BLaER1 treated with 17β-estradiol and CSF1 and Interleukin-3, amounts not matched to agents 10 nM and 100 nM (cell line): ENCODE results near the gene MINK1.

Source experiments
- H3K27ac ChIP-seq, 11 experiments: shearing (Covaris generic); formaldehyde crosslinking; 2 replicates each; pipeline ENCODE4 v1.8.1; 2022
- H3K27me3 ChIP-seq, 11 experiments: shearing (Covaris generic); formaldehyde crosslinking; 2 replicates each; pipeline ENCODE4 v1.8.1; 2022
- H3K36me3 ChIP-seq, 11 experiments: shearing (Covaris generic); formaldehyde crosslinking; 2 replicates each; pipeline ENCODE4 v1.8.1; 2022
- H3K4me1 ChIP-seq, 10 experiments: shearing (Covaris generic); formaldehyde crosslinking; 2 replicates each; pipeline ENCODE4 v1.8.1; 2022
- H3K4me2 ChIP-seq, 11 experiments: shearing (Covaris generic); formaldehyde crosslinking; 2 replicates each; pipeline ENCODE4 v1.8.1; 2022
- H3K4me3 ChIP-seq, 10 experiments: shearing (Covaris generic); formaldehyde crosslinking; 2 replicates each; pipeline ENCODE4 v1.8.1; 2022
- H3K9ac ChIP-seq, 11 experiments: shearing (Covaris generic); formaldehyde crosslinking; 2 replicates each; pipeline ENCODE4 v1.8.1; 2022
- H3K9me3 ChIP-seq, 11 experiments: shearing (Covaris generic); formaldehyde crosslinking; replicated peaks in 1 of 11; 2 replicates each; pipeline ENCODE4 v1.8.1; 2022
- H4K20me1 ChIP-seq, 11 experiments: shearing (Covaris generic); formaldehyde crosslinking; 2 replicates each; pipeline ENCODE4 v1.8.1; 2022
- Cebpa-rat ChIP-seq, 11 experiments: shearing (Covaris generic); IDR thresholded peaks; 2 replicates each; pipeline ENCODE4 v1.8.1; 2022

MINK1 gene

DNA sequence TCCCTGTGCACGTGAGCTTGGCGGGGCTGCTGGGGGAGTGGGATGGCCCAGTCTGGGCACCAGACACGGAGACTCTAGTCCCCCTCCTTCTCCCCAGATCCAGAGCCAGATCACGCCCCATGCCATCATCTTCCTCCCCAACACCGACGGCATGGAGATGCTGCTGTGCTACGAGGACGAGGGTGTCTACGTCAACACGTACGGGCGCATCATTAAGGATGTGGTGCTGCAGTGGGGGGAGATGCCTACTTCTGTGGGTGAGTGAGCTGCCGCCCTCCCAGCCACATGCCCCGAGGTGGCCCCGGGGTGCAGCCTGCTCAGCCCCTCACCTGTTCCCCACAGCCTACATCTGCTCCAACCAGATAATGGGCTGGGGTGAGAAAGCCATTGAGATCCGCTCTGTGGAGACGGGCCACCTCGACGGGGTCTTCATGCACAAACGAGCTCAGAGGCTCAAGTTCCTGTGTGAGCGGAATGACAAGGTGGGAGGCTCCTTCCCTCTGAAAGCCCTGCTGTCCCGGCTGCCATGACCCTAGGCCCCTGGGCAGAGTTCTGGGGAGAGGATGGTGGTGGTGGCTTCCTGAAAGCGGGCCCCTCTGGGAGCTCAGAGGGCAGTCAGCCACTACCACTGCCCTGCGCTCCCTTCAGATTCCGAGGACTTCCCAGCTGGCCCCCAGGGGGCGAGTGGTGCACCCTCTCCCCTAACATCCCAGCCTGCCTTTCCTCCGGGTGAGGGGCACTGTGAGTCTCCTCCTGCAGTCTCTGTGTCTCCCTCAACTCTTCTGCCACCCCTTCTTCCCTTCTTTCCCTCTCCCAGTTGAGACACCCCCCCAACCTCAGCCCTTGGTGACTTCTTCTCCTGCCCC lies 63.4 kb downstream of the MINK1 start:
- TF ChIP-seq Cebpa-rat (IDR thresholded peaks at IDR 0.05): no peak
- Histone ChIP-seq H3K9ac (0 out of 22 replicates have a peak overlapping the region, but pooled peaks of 1 of the 11 experiments have one; percentile 26), H4K20me1 (peaks cover 0 to 45% (median 0%) of the 10 kb centered on the region in 11 experiments; a peak in 10 of 22 replicates), H3K9me3 (no peaks in the 10 kb centered on the region), H3K4me3 (no peak overlapping the region), H3K4me2 (peak overlapping the region in 1 of 11 experiments; percentile 30; a peak in 1 of 22 replicates), H3K27ac (no peak overlapping the region), H3K36me3 (peaks cover 45 to 67% (median 60%) of the 10 kb centered on the region in 11 experiments), H3K27me3 (peaks cover 26 to 44% (median 35%) of the 10 kb centered on the region in 11 experiments), H3K4me1 (peaks cover 27 to 78% (median 34%) of the 10 kb centered on the region in 10 experiments)

DNA sequence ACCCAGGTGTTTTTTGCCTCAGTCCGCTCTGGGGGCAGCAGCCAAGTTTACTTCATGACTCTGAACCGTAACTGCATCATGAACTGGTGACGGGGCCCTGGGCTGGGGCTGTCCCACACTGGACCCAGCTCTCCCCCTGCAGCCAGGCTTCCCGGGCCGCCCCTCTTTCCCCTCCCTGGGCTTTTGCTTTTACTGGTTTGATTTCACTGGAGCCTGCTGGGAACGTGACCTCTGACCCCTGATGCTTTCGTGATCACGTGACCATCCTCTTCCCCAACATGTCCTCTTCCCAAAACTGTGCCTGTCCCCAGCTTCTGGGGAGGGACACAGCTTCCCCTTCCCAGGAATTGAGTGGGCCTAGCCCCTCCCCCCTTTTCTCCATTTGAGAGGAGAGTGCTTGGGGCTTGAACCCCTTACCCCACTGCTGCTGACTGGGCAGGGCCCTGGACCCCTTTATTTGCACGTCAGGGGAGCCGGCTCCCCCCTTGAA lies 64.1 kb downstream of the MINK1 start:
- TF ChIP-seq Cebpa-rat (IDR thresholded peaks at IDR 0.05): no peak
- Histone ChIP-seq H3K4me2 (no peak overlapping the region), H3K4me3 (no peak overlapping the region), H3K27me3 (peaks cover 26 to 44% (median 35%) of the 10 kb centered on the region in 11 experiments), H3K4me1 (peaks cover 29 to 80% (median 37%) of the 10 kb centered on the region in 10 experiments), H4K20me1 (peaks cover 0 to 45% (median 0%) of the 10 kb centered on the region in 11 experiments; a peak in 10 of 22 replicates), H3K9ac (no peak overlapping the region), H3K9me3 (no peaks in the 10 kb centered on the region), H3K36me3 (peaks cover 39 to 61% (median 53%) of the 10 kb centered on the region in 11 experiments), H3K27ac (no peak overlapping the region)

DNA sequence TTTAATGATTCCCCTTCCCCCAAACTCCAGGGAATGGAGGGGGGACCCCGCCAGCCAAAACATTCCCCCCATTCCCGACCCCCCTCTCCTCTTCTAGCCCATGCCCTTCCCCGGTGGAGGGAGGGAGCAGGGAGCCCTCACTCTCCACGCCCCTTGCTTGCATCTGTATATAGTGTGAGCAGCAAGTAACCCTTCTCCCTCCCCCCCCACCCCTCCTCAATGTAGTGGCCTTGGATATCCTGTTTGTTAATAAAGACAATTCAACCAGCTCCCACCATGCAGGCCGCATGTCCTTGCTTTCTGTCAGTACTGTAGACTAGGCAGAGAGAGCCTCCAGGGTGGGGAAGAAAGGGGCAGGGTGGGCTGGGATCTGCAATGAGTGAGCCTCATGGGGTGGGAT lies 64.6 kb downstream of the MINK1 start:
- peaks cover 0 to 45% (median 0%) of the 10 kb centered on the region in 11 experiments; a peak in 10 of 22 replicates for H4K20me1 ChIP-seq
- peaks cover 35 to 81% (median 42%) of the 10 kb centered on the region in 10 experiments for H3K4me1 ChIP-seq
- TF ChIP-seq Cebpa-rat (IDR thresholded peaks at IDR 0.05): no peak
- no peak overlapping the region for H3K4me2 ChIP-seq
- peaks cover 39 to 55% (median 48%) of the 10 kb centered on the region in 11 experiments for H3K36me3 ChIP-seq
- H3K27ac ChIP-seq: no peak overlapping the region
- H3K4me3 ChIP-seq: no peak overlapping the region
- H3K9me3 ChIP-seq: no peaks in the 10 kb centered on the region
- H3K27me3 ChIP-seq: peaks cover 26 to 44% (median 35%) of the 10 kb centered on the region in 11 experiments
- H3K9ac ChIP-seq: no peak overlapping the region

DNA sequence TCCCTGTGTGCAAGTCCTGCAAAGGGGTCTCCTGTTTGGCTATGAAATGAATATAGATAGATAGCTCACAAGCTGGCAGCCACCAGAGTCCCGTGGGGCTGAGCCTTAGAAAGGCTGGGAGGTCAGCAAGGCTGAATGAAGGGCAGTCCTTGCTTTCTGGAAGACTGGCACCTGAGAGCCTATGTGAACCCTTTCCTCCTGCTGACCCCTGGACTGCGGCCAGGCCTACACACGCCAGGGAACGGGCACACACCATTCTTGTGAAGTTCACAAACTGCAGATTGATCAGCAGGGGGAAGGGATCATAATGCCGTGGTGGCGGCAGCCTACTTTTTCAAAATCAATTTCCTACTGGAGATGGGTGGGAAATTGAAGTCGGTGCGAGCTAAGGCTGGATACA lies 65.2 kb downstream of the MINK1 start:
- Histone ChIP-seq H3K27me3 (peaks cover 26 to 44% (median 35%) of the 10 kb centered on the region in 11 experiments), H3K36me3 (peaks cover 37 to 50% (median 42%) of the 10 kb centered on the region in 11 experiments), H3K4me2 (peak overlapping the region; percentile 64 to 89 (median 80); a peak in 20 of 22 replicates), H3K9me3 (no peaks in the 10 kb centered on the region), H3K9ac (peak overlapping the region in 4 of 11 experiments; percentile 4 to 67 (median 28); a peak in 5 of 22 replicates), H3K4me3 (peak overlapping the region in 3 of 10 experiments; percentile 51 to 66 (median 54); a peak in 2 of 20 replicates), H4K20me1 (peaks cover 0 to 39% (median 0%) of the 10 kb centered on the region in 11 experiments; a peak in 10 of 22 replicates), H3K27ac (no peak overlapping the region), H3K4me1 (peaks cover 40 to 82% (median 48%) of the 10 kb centered on the region in 10 experiments)
- TF ChIP-seq Cebpa-rat (IDR thresholded peaks at IDR 0.05): no peak

DNA sequence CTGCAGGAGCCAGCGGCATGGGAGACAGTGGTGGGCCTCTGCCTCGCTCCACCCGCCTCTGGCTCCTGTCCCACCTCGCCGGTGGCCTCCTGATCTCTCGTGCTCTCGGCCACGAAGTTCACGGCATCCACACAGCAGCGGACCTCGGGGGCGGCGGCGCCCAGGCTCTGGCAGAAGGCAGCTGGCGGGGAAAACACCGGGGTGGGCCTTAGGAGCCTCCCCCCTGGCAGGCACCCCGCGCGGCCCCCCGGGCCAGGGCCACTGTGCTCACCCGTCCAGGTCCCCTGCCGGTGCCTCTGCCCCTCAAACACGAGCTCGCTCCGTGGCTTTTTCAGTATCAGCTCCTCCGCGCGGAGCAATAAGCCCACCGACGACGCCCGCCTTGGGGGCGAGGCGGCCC lies 65.8 kb downstream of the MINK1 start:
- peaks cover 26 to 44% (median 35%) of the 10 kb centered on the region in 11 experiments for H3K27me3 ChIP-seq
- no peaks in the 10 kb centered on the region for H3K9me3 ChIP-seq
- peak overlapping the region in 6 of 11 experiments; percentile 25 to 42 (median 38); a peak in 7 of 22 replicates for H3K27ac ChIP-seq
- peak overlapping the region; percentile 21 to 70 (median 60); a peak in 19 of 22 replicates for H3K9ac ChIP-seq
- peak overlapping the region; percentile 64 to 89 (median 80) for H3K4me2 ChIP-seq
- H3K36me3 ChIP-seq: peaks cover 33 to 44% (median 36%) of the 10 kb centered on the region in 11 experiments
- peak overlapping the region; percentile 36 to 66 (median 52); a peak in 19 of 20 replicates for H3K4me3 ChIP-seq
- no peak for TF ChIP-seq Cebpa-rat (IDR thresholded peaks at IDR 0.05)
- peaks cover 42 to 82% (median 54%) of the 10 kb centered on the region in 10 experiments for H3K4me1 ChIP-seq
- peaks cover 0 to 35% (median 0%) of the 10 kb centered on the region in 11 experiments; a peak in 10 of 22 replicates for H4K20me1 ChIP-seq

DNA sequence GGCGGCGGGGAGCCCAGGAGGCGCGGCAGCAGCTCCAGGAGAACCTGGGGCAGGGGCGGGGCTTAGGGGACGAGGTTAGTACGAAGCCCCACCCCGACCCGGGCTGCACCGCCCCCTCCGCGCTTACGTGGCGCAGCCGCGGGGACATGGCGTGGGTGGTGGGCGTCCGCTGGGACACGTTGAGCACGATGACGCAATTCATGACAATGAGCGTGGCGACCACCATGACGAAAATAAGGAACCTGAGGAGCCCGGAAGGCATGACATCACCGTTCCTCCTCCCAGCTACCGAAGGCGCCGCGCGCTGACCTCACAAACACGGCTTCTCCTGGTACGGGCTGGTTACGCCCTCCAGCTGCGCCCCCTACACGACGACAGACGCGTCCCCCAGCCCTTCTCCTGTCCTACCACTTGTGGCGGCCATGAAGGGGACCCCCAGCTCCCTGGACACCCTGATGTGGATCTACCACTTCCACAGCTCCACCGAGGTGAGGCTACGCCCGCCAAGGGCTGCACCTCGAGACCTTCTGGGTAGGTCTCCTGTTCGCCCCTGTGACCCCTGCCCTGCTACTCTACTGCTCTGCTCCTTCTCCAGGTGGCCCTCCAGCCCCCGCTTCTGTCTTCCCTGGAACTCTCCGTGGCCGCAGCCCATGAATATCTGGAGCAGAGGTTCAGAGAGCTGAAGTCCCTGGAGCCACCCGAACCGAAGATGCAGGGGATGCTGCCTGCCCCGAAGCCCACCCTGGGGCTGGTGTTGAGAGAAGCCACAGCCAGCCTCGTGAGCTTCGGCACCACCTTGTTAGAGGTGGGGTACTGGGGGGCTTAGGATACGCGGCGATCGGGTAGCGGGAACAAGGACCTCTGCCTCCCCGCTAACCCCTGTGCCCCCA lies 66.4 kb downstream of the MINK1 start, which contains the start of gene C17orf107:
Gene C17orf107 (plus strand): TSS at position 196 of the 890 bp plus-strand sequence. CDS start 227 bp downstream, at position 423.
- H3K4me1 ChIP-seq: peaks cover 42 to 76% (median 54%) of the 10 kb centered on the region in 10 experiments
- H3K9ac ChIP-seq: peak within 1 kb of the TSS; percentile 25 to 70 (median 60); a peak in 19 of 22 replicates
- H3K27me3 ChIP-seq: peaks cover 26 to 44% (median 35%) of the 10 kb centered on the region in 11 experiments
- peak in 6 of 11 experiments; percentile 28 to 86 (median 56); a peak in 5 of 22 replicates for TF ChIP-seq Cebpa-rat (IDR thresholded peaks at IDR 0.05)
- H4K20me1 ChIP-seq: peaks cover 0 to 30% (median 0%) of the 10 kb centered on the region in 11 experiments; a peak in 9 of 22 replicates
- peak within 1 kb of the TSS; percentile 36 to 66 (median 52) for H3K4me3 ChIP-seq
- H3K27ac ChIP-seq: peak within 1 kb of the TSS in 6 of 11 experiments; percentile 25 to 70 (median 41); a peak in 10 of 22 replicates
- H3K36me3 ChIP-seq: peaks cover 28 to 37% (median 30%) of the 10 kb centered on the region in 11 experiments
- no peaks in the 10 kb centered on the region for H3K9me3 ChIP-seq
- peak within 1 kb of the TSS; percentile 64 to 89 (median 80) for H3K4me2 ChIP-seq

DNA sequence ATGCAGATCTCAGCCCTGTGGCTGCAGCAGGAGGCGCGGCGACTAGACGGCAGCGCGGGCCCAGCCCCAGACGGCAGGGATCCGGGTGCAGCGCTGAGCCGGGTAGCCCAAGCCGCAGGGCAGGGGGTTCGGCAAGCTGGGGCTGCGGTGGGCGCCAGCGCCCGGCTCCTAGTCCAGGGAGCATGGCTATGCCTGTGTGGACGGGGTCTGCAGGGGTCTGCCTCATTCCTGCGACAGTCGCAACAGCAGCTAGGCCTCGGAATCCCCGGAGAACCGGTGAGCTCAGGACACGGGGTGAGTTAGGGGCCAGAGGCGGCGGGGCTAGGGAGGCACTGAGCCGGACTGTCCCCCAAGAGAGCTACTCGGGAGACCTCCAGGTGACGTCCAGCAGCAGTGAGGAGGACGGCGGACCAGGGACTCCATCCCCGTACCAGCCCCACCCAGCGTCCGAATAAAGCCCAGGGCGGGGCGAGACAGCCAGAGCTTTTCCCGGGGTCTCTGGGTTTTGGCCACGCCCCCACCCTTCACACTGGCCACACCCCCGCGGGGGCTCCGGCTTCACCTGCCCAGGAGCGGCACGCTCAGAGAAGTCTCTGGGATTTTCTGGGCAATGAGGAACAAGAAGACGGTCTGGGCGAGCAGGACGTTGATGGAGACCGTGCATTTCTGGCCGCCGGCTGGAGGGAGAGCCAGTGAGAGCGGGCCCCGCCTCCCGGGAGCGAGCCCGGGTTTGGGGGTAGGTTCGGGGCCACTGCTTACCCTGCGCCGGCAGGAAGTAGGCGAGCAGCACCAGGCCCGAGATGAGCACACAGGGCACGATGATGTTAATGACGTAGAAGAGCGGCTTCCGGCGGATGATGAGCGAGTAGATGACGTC lies 67.3 kb downstream of the MINK1 start:
- H3K9ac ChIP-seq: peak overlapping the region in 3 of 11 experiments; percentile 8 to 68 (median 30); a peak in 2 of 22 replicates

More for the DNA sequence above, 67.3 kb downstream of the MINK1 start:
- H4K20me1 ChIP-seq: peaks cover 0 to 29% (median 0%) of the 10 kb centered on the region in 11 experiments; a peak in 9 of 22 replicates
- no peaks in the 10 kb centered on the region for H3K9me3 ChIP-seq
- peaks cover 42 to 71% (median 54%) of the 10 kb centered on the region in 10 experiments for H3K4me1 ChIP-seq
- peak overlapping the region in 6 of 10 experiments; percentile 25 to 55 (median 50); a peak in 11 of 20 replicates for H3K4me3 ChIP-seq
- H3K27ac ChIP-seq: peak overlapping the region in 1 of 11 experiments; percentile 17; a peak in 2 of 22 replicates
- peak overlapping the region; percentile 64 to 89 (median 80) for H3K4me2 ChIP-seq
- peaks cover 19 to 28% (median 21%) of the 10 kb centered on the region in 11 experiments for H3K36me3 ChIP-seq
- TF ChIP-seq Cebpa-rat (IDR thresholded peaks at IDR 0.05): no peak
- peaks cover 26 to 44% (median 35%) of the 10 kb centered on the region in 11 experiments for H3K27me3 ChIP-seq
